ENCODE data around the gene GUCA1C. TPM values are rescaled to one million over a fixed set of nuclear protein-coding genes. Genes with fewer than 3 reads are reported as not detected.

The GUCA1C gene
- total and polyA plus RNA-seq, 2 of the 8 experiments (the other 6 are each of a cell fraction or from before 2014, with no cell fraction given): not detected

GRCh38 chr3:108899530-108899929 is 54.1 kb downstream of the GUCA1C start:
- 90% methylated on average over 3 of the region's 3 CpGs; no CpG with 5 or more reads in 1 of the 2 experiments for WGBS, 2 experiments (ENCODE audit: extremely low coverage in 1 of 2, insufficient coverage in 1 of 2, insufficient read length in 1 of 2, insufficient replicate concordance in 2 of 2, low coverage in 1 of 2, low lambda C conversion rate in 2 of 2, missing lambda C conversion rate in 1 of 2)
- no peak overlapping the region for H4K8ac ChIP-seq (ENCODE audit: extremely low read depth, insufficient read depth, low read length)
- no peak overlapping the region for H3K27ac ChIP-seq (ENCODE audit: low read depth, low read length)
- no peak overlapping the region for H2BK20ac ChIP-seq (ENCODE audit: low read length)
- H3K36me3 ChIP-seq (ENCODE audit: control insufficient read depth in 2 of 4, insufficient read depth in 4 of 4, low read length in 3 of 4): no peaks in the 10 kb centered on the region
- no peak overlapping the region for H3K9ac ChIP-seq (replicated peaks in 1 of 4; ENCODE audit: extremely low read depth in 1 of 4, low read depth in 3 of 4, low read length in 3 of 4)
- no peak overlapping the region for H2BK12ac ChIP-seq (ENCODE audit: low read depth, low read length)
- no peaks in the 10 kb centered on the region for H3K79me2 ChIP-seq (ENCODE audit: control insufficient read depth in 1 of 2, insufficient read depth in 2 of 2, low read length in 2 of 2)
- CTCF ChIA-PET (ENCODE audit: partially characterized antibody): interaction anchor here (1.6 to 1.8 kb wide), 2 partner anchors 16 to 410 kb away, joined by 4 to 7 read pairs; no protein-coding TSS in a partner anchor
- H2BK15ac ChIP-seq (ENCODE audit: low read length): no peak overlapping the region
- DNase-seq (ENCODE audit: low read depth in 1 of 2, low spot score in 2 of 2) (no peak), FAIRE-seq (no peak)
- H3K14ac ChIP-seq (ENCODE audit: insufficient read length): no peak overlapping the region
- no peak overlapping the region for H2AFZ ChIP-seq (ENCODE audit: low read length)
- no peak overlapping the region for H3K18ac ChIP-seq (ENCODE audit: extremely low read depth, low read length)
- H3K79me1 ChIP-seq (ENCODE audit: low read depth, low read length): no peaks in the 10 kb centered on the region
- no peak overlapping the region for H3K23ac ChIP-seq (ENCODE audit: insufficient read length)
- no peak overlapping the region for H4K5ac ChIP-seq (ENCODE audit: insufficient read length, low read depth, low read length)
- H3K23me2 ChIP-seq (ENCODE audit: low read depth, low read length): no peaks in the 10 kb centered on the region
- H3K4ac ChIP-seq (replicated peaks; ENCODE audit: insufficient read length, low read depth, low read length): no peak overlapping the region
- H2AK5ac ChIP-seq (ENCODE audit: low read depth, low read length): no peak overlapping the region
- no peaks in the 10 kb centered on the region for H3K27me3 ChIP-seq (replicated peaks in 1 of 4; ENCODE audit: control insufficient read depth in 3 of 4, extremely low read depth in 1 of 4, insufficient read depth in 3 of 4, low read length in 3 of 4)
- POLR2A ChIA-PET (ENCODE audit: partially characterized antibody): no interaction called here
- H2BK120ac ChIP-seq (replicated peaks; ENCODE audit: low read depth, low read length): no peak overlapping the region
- H3K56ac ChIP-seq (replicated peaks; ENCODE audit: insufficient read length, low read depth, low read length): no peak overlapping the region
- no peaks in the 10 kb centered on the region for H3K9me3 ChIP-seq (ENCODE audit: insufficient read depth in 2 of 2, low read depth in 1 of 2, low read length in 1 of 2)
- H3K4me1 ChIP-seq (replicated peaks in 1 of 4; ENCODE audit: control insufficient read depth in 3 of 4, insufficient read depth in 4 of 4, low read length in 3 of 4): no peaks in the 10 kb centered on the region
- H3K4me2 ChIP-seq (ENCODE audit: insufficient read depth in 1 of 2, low read depth in 2 of 2, low read length in 2 of 2): no peak overlapping the region
- no peaks in the 10 kb centered on the region for H4K20me1 ChIP-seq (replicated peaks in 1 of 2; ENCODE audit: control insufficient read depth in 1 of 2, insufficient read depth in 2 of 2, low read length in 2 of 2)
- H2BK5ac ChIP-seq (ENCODE audit: low read depth, low read length): no peak overlapping the region
- H3K4me3 ChIP-seq (ENCODE audit: extremely low read depth in 1 of 4, insufficient read depth in 2 of 4, low read depth in 3 of 4, low read length in 4 of 4): no peak overlapping the region
- no peak overlapping the region for H4K91ac ChIP-seq (replicated peaks; ENCODE audit: insufficient read length, low read length)
- TF ChIP-seq EGR1 (IDR thresholded peaks at IDR 0.05; ENCODE audit: borderline replicate concordance, low read depth, low read length) (no peak), TBP (IDR thresholded peaks at IDR 0.05; ENCODE audit: low read depth, low read length) (no peak), SRF (IDR thresholded peaks at IDR 0.05; ENCODE audit: low read depth, low read length) (no peak), BACH1 (IDR thresholded peaks at IDR 0.05; ENCODE audit: low read length) (no peak), GABPA (IDR thresholded peaks at IDR 0.05; ENCODE audit: borderline replicate concordance, insufficient read depth, low read length) (no peak), RNF2 (IDR thresholded peaks at IDR 0.05; ENCODE audit: borderline replicate concordance, low read depth, low read length, missing control alignments, poor library complexity, severe bottlenecking) (no peak), SIX5 (IDR thresholded peaks at IDR 0.05; ENCODE audit: low read depth, low read length) (no peak), CEBPB (IDR thresholded peaks at IDR 0.05; ENCODE audit: low read depth, low read length) (no peak), KDM1A (IDR thresholded peaks at IDR 0.05; ENCODE audit: borderline replicate concordance, low read length) (no peak), TAF7 (optimal IDR thresholded peaks at IDR 0.05; ENCODE audit: borderline replicate concordance, low read depth, low read length) (no peak), CBX5 (IDR thresholded peaks at IDR 0.05; ENCODE audit: low read depth, low read length) (no peak), PHF8 (conservative IDR thresholded peaks at IDR 0.05; ENCODE audit: low read depth, low read length) (no peak), RBBP5 (IDR thresholded peaks at IDR 0.05; ENCODE audit: borderline replicate concordance, low read depth, low read length) (no peak), KDM5A (IDR thresholded peaks at IDR 0.05; ENCODE audit: low read length) (no peak)
